HG03460 (cell line): ENCODE data around the gene APOO.

Source experiments
- ATAC-seq: cut with Tn5 transposase; IDR thresholded peaks from one replicate; pipeline ENCODE4 v1.9.1; 2021; ENCODE audit not compliant: unreplicated experiment

The APOO gene

DNA sequence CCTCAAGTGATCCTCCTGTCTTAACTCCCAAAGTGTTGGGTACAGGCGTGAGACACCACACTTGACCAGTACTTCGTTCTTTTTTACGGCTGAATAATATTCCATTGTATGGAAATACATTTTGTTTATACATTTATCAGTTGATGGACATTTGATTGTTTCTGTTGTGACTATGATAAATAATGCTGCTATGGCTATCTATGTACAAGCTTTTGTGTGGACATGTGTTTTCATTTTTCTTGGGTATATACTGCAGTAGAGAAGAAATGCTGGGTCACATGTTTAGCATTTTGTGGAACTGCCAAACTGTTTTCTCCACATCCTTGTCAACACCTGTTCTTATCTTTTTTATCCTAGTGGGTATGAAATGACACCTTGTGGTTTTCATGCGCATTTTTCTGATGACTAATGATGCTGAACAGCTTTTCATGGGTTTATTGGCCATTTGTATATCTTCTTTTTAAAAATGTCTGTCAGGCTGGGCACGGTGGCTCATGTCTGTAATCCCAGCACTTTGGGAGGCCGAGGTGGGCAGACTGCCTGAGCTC, 87.4 kb downstream of the APOO start:
- ATAC-seq: no peak

DNA sequence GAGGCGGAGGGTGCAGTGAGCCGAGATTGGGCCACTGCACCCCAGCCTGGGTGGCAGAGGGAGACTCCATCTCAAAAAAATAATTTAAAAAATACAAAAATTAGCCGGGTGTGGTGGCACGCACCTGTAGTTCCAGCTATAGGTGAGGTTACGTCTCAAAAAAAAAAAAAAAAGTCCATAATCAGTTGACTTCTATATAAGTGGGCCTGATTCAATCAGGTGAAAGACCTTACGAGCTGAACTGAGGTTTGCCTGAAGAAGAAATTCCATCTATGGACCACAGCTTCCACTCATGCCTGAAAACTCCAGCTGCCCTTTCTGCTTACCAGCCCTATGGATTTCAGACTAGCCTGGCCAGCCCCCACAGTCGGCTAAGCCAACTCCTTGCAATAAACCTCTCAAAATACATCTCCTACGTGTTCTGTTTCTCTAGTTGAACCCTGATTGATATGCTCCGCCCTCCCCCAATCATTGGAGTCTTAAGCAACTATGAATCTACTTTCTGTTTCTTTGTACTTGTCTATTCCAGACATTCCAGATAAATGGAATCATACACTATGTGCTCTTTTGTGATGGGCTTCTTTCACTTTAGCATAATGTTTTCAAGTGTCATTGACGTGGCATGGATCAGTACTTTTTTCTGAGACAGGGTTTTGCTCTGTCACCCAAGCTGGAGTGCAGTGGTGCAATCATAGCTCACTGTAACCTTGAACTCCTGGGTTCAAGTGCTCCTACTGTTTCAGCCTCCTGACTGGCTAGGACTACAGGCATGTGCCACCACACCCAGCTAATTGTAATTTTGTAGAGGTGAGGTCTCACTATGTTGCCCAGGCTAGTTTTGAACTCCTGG, 88.1 kb downstream of the APOO start:
- no peak for ATAC-seq

DNA sequence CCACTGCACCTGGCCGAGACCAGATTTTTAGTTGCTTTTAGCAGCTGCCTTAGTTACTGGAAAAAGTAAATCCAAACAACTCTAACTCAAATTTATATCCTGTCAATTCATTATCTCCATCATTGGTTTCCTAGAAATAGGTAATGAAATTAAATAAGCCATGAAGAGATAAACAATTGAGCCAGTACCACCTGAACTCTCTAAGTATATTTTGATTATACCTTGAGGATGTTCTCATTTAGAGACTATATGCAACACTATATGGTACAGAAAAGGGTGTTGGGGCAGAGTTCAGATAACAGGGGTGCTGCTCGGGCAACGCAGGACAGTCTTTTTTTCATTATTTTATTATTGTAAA, 89.8 kb downstream of the APOO start:
- no peak for ATAC-seq

DNA sequence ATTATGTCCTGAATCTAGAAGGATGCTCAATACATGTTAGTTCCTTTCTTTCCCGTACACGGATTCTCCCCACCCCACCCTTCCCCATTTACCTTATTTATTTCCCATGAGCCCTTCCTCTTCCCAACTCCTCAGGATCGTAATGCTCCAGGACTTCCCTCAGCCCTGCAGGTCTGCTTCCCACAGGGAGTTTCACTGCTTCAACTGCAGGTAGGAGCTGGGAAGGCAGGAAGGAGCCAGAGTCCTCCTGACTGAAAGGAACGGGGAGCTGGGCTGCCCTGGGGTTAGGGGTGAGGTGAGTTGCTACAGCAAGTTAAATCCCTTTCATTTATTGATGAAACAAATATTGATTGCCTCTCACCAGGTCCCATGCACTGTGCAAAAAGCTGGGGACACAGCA, 91.6 kb downstream of the APOO start:
- ATAC-seq: no peak

DNA sequence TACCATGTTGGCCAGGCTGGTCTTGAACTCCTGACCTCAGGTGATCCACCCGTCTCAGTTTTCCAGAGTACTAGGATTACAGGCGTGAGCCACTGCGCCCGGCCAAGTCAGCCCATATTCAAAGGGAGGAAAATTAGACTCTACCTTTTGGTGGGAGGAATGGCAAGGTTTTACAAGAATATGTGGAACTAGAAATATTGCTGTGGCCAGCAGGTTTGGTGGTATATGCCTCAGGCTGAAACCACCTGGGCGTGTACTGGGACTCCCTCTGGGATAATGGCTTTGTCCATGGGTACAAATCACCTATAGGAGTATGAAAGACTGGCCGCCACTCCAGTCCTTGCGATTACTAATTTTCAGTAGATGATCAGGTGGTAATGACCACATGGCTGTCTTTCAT, 92.4 kb downstream of the APOO start:
- ATAC-seq: no peak

DNA sequence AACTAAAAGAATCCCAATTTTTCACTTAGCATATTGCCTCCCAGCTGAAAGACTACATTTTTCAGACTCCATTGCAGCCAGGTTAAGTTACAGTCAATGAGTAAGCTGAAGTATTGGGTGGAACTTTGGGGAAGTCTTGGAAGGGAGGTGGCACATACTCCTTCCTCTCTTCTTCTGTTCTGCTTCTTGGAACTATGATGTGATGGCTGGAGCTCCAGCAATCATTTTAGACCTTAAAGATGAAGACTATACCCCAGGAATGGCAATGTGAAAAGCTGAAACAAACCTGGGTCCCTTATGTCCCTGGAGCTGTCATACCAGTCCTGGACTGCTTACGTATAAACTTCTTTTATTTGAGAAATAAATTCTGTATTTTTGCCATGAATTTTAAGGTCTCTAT, 93.9 kb downstream of the APOO start:
- ATAC-seq: no peak

DNA sequence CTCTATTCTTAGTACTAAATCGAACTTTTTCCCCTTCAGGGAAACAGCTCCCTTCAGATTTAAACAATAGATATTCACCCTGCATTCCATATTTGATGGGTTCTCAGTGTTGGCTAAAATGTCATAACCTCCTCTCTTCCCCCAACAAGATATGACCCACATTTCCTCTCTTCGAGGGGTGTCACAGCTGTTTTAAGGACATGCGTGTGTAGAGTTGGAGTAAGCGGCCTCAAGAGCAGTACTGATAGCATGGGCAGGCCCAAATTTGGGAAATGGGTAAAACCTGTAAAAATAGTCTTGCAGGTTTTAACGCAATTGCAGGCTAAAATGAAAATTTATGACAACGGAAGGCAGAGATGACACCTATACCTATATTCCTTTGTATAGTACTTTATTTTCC, 96.1 kb downstream of the APOO start:
- ATAC-seq: no peak

DNA sequence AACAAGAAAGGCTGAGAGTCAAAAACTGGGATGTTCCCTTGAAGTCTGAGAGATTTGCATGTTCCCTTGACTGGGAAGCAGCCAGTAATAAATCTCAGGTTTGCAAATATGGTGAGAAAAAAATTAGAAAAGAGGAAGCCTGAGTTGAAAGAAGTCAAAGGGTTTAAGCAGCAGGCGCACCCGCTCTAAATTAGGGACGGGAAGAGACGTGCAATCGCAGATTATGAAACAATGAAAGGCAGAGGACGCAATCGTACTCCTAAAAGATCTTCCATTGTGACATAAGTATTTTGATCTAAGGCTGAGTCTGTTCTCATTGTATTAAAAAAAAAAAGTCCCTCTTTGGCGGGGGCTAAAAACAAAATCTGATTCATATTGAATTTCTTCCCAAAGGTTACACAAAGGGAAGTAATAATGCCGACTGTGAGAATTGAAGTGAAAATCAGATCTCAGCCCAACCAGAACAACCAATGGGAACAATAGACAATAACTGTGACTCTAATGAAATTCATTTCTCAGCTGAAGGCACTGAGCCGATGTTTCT, 96.6 kb downstream of the APOO start:
- ATAC-seq: no peak

DNA sequence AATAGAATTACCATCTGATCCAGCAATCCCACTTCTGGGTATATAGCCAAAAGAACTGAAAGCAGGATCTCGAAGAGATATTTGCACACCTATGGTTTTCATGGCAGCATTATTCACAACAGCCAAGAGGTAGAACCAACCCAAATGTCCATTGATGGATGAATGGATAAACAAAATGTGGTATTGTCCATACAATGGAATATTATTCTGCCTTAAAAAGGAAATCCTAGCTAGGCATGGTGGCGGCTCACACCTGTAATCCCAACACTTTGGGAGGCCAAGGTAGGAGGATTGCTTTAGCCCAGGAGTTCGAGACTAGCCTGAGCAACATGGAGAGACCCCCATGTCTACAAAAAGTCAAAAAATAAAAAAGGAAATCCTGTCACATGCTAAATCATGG, 97.5 kb downstream of the APOO start:
- ATAC-seq: no peak

DNA sequence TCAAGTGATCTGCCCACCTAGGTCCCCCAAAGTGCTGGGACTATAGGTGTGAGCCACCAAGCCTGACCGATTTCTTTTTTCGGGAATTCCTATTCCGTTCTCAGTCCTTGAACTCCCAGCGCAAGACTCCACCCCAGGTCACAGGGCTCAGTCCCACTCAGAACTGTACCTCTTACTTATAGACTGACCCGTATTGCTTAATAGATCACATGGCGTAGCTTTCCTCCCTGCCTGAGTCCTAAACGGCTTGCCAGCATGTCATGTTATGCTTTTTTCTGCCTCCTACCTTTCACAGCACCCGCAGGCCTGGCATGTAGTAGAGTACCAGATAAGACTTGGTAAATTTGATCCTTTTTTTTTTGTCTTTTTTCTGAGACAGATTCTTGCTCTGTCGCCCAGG, 102.3 kb downstream of the APOO start:
- ATAC-seq: no peak

DNA sequence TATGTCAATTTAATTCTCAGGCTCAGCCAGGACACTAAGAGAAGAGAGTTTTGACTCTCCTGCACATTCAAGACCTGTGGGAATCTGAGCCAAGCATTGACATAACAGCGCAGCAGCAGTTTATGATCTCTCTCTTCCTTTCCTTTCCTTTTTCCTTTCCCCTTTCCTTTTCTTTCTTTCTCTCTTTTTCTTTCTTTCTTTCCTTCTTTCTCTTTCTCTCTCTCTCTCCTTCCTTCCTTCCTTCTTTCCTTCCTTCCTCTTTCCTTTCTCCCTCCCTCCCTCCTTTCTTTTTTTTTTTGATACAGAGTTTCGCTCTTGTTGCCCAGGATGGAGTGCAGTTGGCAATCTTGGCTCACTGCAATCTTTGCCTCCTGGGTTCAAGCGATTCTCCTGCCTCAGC, 103.2 kb downstream of the APOO start:
- ATAC-seq: no peak

DNA sequence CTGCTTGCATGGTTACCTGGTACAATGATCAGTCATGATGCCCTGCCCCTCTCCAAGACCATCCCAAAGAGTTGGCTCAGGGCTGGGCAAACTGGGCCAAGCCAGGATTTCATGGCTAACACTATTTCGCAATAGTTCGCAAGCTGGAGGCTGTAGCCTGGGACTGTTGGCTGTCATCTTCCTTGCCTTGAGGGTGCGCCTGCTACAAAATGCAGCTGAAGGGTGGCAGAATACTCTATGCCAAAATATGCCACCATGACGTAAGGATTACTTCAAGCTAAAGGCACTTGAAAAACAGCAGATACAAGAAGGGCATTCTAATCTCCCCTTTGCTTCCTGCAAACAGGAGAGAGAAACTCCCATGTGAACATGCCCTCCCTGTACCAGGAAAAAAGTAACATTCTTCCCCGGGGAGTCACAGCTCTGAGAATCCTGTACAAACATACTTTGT, 103.8 kb downstream of the APOO start:
- no peak for ATAC-seq

DNA sequence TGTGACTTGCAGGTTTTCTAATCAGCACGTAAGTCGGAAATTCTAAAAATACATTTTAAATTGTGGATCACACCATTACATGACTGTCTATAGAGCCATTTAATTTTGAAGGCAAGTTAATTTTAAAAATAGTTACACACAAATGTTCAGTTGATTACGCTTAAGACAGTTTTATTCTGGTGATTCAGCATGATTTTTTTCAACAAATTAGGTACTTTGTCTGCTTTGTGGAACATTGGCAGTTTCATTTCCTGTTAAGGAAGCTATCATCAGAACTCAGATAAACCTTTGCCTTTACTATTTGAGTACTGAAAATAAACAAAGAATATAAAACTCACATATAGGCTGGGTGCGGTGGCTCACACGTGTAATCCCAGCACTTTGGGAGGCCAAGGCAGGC, 105.3 kb downstream of the APOO start:
- ATAC-seq: no peak

DNA sequence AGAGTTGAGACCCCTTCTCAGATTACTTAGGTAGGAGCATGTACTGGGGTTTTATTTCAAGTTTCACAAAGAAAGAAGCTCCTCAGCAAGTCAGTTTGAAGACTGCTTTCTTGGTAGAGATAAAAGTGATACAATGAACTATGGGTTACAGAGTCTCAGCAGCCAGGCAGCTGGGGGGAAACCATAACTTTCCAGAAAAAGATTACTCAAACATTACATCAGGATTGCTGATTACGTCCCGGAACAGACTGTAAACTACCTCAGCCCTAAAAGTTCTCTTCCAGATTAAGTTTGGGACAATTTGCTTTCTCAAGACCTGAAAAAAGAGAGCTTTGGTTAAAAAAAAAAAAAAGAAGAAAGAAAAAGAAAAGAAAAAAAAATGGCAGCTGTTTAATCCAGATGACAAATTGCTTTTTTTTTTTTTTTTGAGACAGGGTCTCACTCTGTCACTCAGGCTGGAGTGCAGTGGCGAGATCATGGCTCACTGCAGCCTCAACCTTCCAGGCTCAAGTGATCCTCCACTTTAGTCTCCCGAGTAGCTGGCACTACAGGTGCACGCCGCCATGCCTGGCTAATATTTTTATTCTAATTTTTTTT, 108.2 kb downstream of the APOO start:
- no peak for ATAC-seq

DNA sequence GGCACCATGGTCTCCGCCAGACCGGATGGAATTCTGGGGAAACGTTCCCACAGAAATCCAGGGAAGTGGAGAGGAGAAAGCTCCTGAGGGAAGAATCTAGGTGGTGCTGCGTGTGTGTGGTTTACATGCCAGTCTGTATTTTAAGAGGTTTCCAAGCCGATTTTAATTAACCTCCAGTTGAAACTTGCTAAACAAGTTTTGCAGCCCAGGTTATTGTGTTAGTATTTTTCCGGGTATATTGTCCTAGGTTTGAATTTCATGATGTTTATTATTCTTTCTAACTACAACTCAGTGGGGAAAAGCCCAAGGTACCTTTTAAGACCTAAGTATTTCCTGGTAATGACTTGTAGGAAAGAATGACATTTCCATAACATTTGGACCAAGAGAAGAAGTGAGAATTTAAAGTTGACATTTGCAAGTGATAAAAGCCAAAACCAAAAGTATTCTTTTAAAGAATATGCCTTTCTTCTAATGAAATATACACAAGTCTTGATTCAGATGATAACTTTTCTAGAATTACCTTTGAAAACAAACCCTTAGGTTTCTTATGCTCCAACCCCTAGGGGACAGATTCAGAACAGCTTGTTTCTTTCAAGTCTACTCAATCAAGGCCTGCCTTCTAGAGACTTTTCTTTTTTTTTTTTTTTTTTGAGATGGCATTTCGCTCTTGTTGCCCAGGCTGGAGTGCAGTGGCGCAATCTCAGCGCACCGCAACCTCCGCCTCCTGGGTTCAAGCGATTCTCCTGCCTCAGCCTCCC, 110.2 kb downstream of the APOO start:
- no peak for ATAC-seq

DNA sequence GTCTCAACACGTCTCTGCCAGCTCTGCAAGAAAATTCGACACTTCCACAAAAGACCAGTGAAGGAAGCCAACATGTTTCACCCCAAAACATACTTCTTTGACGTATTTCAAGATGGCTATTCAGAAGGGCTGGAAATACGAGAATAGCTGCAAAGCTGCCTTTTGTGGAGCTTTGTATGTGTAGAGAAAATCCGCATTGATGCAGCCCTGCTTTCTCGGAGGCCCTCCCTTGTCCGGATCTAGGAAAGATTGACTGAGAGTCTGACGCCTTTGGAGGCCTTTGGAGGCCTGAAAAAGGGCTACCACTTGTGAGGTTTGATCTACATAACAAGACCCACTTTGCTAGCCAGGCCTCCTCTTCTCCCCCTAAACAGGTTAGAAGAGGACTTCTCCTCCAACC, 112.5 kb downstream of the APOO start:
- no peak for ATAC-seq

DNA sequence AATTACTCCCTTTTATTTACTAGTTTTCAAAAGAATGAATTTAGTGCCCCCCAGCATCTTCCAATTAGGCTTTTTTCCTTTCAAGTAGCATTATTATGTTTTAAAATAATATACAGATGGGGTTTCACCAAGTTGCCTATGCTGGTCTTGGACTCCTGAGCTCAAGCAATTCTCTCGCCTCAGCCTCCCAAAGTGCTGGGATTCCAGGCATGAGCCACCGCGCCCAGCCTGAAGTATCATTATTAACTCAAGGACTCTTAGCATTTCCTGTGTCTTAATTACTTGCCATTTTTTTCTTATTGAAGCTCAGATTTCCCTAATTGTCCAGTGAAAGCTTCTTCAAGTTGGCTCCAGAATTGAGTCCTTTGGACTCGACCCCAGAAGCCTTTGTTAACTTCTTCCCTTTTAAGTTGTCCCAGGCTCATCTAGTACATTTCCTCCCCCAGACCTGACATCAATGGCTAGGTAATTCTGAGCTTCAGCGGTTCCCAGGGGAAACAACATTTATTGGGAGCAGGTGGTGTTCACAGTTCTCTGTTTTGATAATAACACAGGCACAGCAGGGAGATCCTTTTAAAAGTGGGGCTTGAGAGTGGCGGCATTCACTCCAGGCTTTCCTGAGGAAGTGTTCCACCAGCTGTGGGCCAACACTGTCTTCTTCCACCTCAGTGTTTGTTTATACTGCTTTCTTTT, 114.7 kb downstream of the APOO start:
- ATAC-seq: no peak

DNA sequence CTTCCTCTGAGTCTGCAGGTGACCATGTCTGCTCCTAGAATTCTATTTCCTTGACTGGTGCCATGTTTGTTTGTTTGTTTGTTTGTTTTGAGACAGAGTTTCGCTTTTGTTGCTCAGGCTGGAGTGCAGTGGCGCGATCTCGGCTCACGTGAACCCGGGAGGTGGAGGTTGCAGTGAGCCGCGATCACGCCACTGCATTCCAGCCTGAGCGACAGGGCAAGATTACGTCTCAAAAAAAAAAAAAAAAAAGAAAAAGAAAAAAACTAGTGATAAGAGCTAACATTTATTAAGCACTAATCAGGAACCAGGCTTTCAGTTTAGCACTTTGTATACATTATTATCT, 117.6 kb downstream of the APOO start:
- no peak for ATAC-seq

DNA sequence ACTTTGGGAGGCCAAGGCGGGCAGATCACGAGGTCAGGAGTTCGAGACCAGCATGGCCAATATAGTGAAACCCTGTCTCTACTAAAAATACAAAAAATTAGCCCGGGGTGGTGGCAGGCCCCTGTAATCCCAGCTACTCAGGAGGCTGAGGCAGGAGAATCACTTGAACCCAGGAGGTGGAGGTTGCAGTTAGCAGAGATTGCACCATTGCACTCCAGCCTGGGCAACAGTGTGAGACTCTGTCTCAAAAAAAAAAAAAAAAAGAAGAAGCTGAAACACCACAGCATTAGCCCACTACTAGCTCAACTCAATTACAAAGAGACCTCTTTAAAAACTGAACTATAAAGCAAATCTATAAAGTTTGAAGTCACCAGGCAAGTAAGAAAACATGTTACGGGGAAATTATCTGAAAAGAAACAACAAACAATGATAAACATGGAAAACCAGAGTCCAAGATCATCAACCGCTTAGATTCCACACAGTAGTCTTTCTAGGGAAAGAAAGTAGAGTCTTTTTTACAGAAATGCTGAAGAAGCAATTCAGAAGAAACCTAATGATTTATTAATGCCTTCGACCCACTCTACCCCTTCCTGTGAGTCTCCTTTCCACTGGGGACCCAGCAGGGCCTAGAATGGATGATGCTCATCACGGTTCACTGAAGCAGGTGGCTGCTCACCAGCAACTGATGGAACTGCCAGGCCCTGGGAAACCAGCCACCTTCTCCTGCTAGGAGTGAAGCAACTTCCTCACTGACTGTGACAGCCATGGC, 118.2 kb downstream of the APOO start:
- ATAC-seq: no peak

DNA sequence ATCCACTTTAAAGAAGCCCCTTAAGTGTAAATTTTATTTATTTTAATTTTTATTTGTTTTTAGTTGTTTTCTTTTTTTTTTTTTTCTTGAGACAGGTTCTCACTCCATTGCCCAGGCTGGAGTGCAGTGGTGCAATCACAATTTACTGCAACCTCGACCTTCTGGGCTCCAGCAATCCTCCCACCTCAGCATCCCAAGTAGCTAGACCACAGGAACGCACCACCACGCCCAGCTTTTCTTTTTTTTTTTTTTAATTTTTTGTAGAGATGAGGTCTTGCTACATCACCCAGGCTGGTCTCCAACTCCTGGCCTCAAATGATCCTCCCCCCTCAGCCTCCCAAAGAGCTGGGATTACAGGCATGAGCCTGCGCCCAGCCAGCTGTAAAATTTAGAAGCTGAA, 118.8 kb downstream of the APOO start:
- ATAC-seq: no peak
